ENCODE measurements around the gene JAK2. TPM values are rescaled to one million over a fixed set of nuclear protein-coding genes. Genes with fewer than 3 reads are reported as not detected.
"Not testable (repeated sequence)": the region's sequence is repeated elsewhere in the genome, so short reads cannot be mapped to it uniquely, and the experiment has no call there.

Gene JAK2
- total RNA-seq, 1 donor from 2014 or later, result 31.9 TPM

DNA sequence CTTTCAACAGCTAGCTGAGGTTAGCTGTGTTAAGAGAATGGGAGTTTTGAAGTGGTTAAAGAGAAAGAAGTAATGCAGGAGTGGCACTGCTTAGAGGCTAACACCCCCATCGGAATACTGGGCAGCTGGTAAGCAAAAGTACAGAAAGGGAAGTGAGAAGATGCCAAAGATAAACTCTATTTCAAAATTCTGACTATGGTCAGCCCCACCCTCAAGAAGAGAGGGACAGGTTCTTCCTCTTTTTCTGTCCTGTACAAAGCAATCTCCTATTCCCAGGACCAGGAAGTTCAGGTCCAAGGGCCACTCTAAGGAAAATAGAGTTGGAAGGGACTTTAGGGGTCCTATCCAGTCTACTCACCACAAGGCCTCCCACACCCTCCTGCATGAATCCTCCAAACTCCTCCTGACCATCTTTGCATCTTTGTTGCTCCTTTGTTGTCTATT is 45.9 kb upstream of the JAK2 start:
- Histone ChIP-seq H3K4me3 (no peak overlapping the region), H3K4me1 (peaks cover 4 to 36% of the 10 kb centered on the region in 2 donors), H3K27ac (peak overlapping the region; percentile 61 to 65), H3K9me3 (no peaks in the 10 kb centered on the region), H3K27me3 (no peaks in the 10 kb centered on the region), H3K36me3 (no peaks in the 10 kb centered on the region)
- no peak for DNase-seq (ENCODE audit: low spot score in 2 of 2)
- TF ChIP-seq, protein P1, sequence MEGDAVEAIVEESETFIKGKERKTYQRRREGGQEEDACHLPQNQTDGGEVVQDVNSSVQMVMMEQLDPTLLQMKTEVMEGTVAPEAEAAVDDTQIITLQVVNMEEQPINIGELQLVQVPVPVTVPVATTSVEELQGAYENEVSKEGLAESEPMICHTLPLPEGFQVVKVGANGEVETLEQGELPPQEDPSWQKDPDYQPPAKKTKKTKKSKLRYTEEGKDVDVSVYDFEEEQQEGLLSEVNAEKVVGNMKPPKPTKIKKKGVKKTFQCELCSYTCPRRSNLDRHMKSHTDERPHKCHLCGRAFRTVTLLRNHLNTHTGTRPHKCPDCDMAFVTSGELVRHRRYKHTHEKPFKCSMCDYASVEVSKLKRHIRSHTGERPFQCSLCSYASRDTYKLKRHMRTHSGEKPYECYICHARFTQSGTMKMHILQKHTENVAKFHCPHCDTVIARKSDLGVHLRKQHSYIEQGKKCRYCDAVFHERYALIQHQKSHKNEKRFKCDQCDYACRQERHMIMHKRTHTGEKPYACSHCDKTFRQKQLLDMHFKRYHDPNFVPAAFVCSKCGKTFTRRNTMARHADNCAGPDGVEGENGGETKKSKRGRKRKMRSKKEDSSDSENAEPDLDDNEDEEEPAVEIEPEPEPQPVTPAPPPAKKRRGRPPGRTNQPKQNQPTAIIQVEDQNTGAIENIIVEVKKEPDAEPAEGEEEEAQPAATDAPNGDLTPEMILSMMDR (IDR thresholded peaks at IDR 0.05), result no peak
- intact Hi-C loops (cut with DNase I), result loop anchor here (5.0 kb wide), 1 partner anchor 147 kb away; the partner anchor contains the start of gene RCL1

DNA sequence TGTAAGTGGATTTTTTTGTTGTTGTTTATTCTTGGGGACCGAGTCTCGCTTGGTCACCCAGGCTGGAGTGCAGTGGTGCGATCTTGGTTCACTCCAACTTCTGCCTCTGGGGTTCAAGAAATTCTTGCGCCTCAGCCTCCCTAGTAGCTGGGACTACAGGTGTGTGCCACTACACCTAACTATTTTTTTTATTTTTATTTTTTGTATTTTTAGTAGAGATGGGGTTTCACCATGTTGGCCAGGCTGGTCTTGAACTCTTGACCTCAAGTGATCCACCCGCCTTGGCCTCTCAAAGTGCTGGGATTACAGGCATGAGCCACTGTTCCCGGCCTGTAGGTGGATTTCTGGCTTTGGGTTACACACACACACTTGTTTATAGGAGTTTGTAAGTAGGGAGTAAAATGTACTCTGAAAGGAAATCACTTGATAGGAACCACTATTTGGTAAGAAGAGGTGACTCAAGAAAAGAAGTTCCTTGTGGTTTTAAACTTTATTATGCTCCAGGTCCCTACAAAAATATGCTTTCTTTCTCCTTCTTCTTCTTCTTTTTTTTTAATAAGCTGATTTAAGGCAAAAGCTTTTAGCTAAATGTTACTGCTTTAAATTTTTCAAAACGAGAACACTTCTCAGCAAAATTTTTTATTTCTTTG is 42.9 kb upstream of the JAK2 start:
- H3K9me3 ChIP-seq; H3K4me3 ChIP-seq; H3K36me3 ChIP-seq; DNase-seq (ENCODE audit: low spot score in 2 of 2); H3K27me3 ChIP-seq: not testable (repeated sequence)
- TF ChIP-seq, protein P1 (IDR thresholded peaks at IDR 0.05), result peak in 2 of 3 experiments; percentile 22
- Histone ChIP-seq H3K4me1 (peaks cover 0 to 24% of the 10 kb centered on the region in 2 donors), H3K27ac (peak overlapping the region; percentile 74 to 76)
- intact Hi-C loops (cut with DNase I), result loop anchor here (5.0 kb wide), 1 partner anchor 40 kb away; no protein-coding TSS in a partner anchor

DNA sequence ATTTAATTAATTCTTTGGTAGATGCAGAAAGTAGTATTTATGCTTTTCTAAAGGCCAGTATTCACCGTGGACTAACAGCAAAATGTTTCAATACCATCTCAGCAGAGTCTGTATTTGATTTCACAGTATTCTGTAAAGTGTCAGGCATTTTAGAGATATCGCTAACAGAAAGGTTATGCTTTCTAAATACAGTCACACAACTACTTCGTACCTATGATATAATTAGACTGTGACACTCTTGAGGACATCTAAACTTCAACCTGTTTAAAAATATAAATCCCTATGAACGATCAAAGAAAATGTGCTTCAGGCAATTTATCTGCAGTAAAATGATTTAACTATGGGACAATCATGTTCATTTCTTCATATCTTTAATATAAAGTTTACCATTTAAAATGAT is 41.7 kb upstream of the JAK2 start:
- Histone ChIP-seq H3K27me3 (no peaks in the 10 kb centered on the region), H3K4me3 (no peak overlapping the region), H3K36me3 (no peaks in the 10 kb centered on the region), H3K27ac (peak overlapping the region; percentile 74 to 76), H3K9me3 (no peaks in the 10 kb centered on the region), H3K4me1 (peaks cover 0 to 27% of the 10 kb centered on the region in 2 donors)
- DNase-seq (ENCODE audit: low spot score in 2 of 2), result no peak
- TF ChIP-seq, protein P1 (IDR thresholded peaks at IDR 0.05), result no peak
- intact Hi-C loops (cut with DNase I), result loop anchor here (5.0 kb wide), 1 partner anchor 41 kb away; no protein-coding TSS in a partner anchor

DNA sequence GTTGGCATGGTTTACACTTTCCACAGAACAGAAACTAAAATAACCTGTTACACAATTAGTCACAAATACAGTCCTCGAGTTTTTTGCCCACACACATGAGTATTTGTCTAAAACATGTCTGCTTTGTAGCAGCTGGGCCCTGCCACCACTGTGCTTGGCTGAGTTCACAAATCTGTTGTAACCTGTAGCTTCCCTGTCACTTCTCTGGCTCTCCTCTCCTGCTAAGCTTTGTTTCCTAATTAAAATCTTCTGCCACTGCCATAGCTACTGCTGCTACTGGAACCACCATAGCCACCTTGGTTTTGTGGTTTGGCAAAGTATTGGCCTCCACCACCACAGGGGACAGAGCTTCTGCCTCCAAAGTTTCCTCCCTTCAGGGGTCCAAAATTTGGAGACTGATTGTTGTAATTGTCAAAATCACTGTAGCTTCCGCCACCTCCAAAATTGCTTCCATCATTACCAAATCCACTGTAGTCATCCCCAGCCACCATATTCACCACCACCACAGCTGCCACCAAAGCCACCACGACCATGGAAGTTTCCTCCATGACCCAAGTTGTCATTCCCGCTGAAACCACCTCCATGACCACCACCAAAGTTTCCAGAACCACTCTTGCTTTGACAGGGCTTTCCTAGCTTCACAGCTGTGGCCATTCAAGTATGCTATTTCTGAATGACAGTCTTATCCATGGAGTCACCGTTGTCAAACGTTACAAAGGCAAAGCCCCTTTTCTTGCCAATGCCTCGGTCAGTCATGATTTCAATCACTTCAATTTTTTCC is 40.5 kb upstream of the JAK2 start:
- Histone ChIP-seq H3K4me1 (peaks cover 0 to 21% of the 10 kb centered on the region in 2 donors), H3K27ac (peak overlapping the region; percentile 42 to 84)
- not testable (repeated sequence) for H3K9me3 ChIP-seq; H3K4me3 ChIP-seq; DNase-seq (ENCODE audit: low spot score in 2 of 2); H3K27me3 ChIP-seq; H3K36me3 ChIP-seq
- intact Hi-C loops (cut with DNase I), result loop anchor here (1.0 to 5.0 kb wide), 2 partner anchors 40 to 42 kb away; no protein-coding TSS in a partner anchor

DNA sequence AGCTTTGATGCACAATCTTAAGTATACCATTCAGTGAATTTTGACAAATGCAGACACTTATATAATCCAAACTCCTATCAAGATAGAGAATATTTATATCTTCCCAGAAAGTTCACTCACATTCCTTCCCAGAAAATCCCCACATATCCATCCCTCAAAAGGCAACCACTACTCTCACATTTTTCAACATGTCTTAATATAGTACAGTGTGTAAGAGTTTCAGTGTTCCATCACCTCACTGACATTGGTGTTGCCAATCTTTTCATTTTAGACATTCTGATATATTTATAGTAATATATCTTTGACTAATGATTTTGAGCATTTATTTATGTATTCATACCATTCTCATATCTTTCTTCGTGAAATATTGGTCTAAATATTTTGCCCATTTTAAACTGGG is 38.1 kb upstream of the JAK2 start:
- peaks cover 0 to under 1% of the 10 kb centered on the region in 2 donors for H3K9me3 ChIP-seq
- intact Hi-C loops (cut with DNase I), result no loop called here
- no peak overlapping the region for H3K4me3 ChIP-seq
- H3K4me1 ChIP-seq, result peaks cover 0 to 16% of the 10 kb centered on the region in 2 donors
- H3K27ac ChIP-seq, result peak overlapping the region; percentile 51 to 62
- no peak for DNase-seq (ENCODE audit: low spot score in 2 of 2)
- H3K27me3 ChIP-seq, result no peaks in the 10 kb centered on the region
- H3K36me3 ChIP-seq, result no peaks in the 10 kb centered on the region
- TF ChIP-seq, protein P1 (IDR thresholded peaks at IDR 0.05), result no peak

DNA sequence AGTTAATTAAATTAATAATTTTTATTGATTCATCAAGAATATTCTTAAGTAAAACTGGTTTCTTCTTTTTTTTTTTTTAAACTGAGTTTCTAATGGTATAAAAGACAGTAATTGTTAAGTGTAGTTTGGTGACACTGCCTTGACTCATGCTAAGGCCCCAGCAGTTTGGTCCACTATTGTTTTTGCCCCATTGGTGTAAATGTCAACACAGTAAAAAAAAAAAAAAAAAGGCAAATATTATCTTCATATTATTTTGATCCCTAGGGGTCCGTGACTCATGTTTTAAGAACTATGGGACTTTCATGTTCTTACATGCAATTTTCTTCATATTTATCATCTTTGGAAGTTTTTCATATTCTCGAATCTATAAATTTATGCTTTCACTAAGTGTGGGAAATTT is 29.2 kb upstream of the JAK2 start:
- no peaks in the 10 kb centered on the region for H3K27me3 ChIP-seq
- H3K27ac ChIP-seq, result no peak overlapping the region
- no peaks in the 10 kb centered on the region for H3K36me3 ChIP-seq
- TF ChIP-seq, protein P1 (IDR thresholded peaks at IDR 0.05), result no peak
- intact Hi-C loops (cut with DNase I), result no loop called here
- H3K4me1 ChIP-seq, result peaks cover 0 to 3% of the 10 kb centered on the region in 2 donors
- H3K4me3 ChIP-seq, result no peak overlapping the region
- DNase-seq (ENCODE audit: low spot score in 2 of 2), result no peak
- H3K9me3 ChIP-seq, result peaks cover 0 to 5% of the 10 kb centered on the region in 2 donors
